CD4-positive, alpha-beta T cell treated with Interleukin-1 beta for 1 hour (primary cell): Measurements from ENCODE around the gene AGO3.

Experiments
- DNase-seq, 2 donors: peaks; one replicate each; pipeline ENCODE4 v3.0.0-alpha.2; 2020 to 2022

Gene AGO3

GRCh38 chr1:36084497-36085115 is 153.7 kb downstream of the AGO3 start:
- DNase-seq, result no peak

- no peak for DNase-seq
Observed at GRCh38 chr1:36085126-36085525, 154.2 kb downstream of the AGO3 start.

GRCh38 chr1:36085686-36086526 is 155.0 kb downstream of the AGO3 start:
- DNase-seq, result no peak

GRCh38 chr1:36086529-36087232 is 155.8 kb downstream of the AGO3 start:
- no peak for DNase-seq

GRCh38 chr1:36087233-36088123 is 156.6 kb downstream of the AGO3 start:
- DNase-seq, result no peak

- no peak for DNase-seq
Observed at GRCh38 chr1:36088265-36088576, 157.3 kb downstream of the AGO3 start.

GRCh38 chr1:36088577-36089392 is 157.9 kb downstream of the AGO3 start, which contains the start of gene ADPRS:
TSS of gene ADPRS (plus strand) at chr1:36088892. CDS start at chr1:36088905, 13 bp downstream.
- peak; percentile 90 to 91 for DNase-seq

- peak in 1 of 2 donors; percentile 7 for DNase-seq
Observed at GRCh38 chr1:36089393-36090121, 158.7 kb downstream of the AGO3 start.

GRCh38 chr1:36091141-36091540 is 160.2 kb downstream of the AGO3 start:
- no peak for DNase-seq

GRCh38 chr1:36091698-36092097 is 160.8 kb downstream of the AGO3 start:
- no peak for DNase-seq

- DNase-seq, result no peak
Observed at GRCh38 chr1:36092166-36092797, 161.4 kb downstream of the AGO3 start.

GRCh38 chr1:36092798-36093185 is 161.9 kb downstream of the AGO3 start:
- DNase-seq, result no peak

GRCh38 chr1:36093226-36093625 is 162.3 kb downstream of the AGO3 start:
- no peak for DNase-seq

GRCh38 chr1:36093929-36094328 is 163.0 kb downstream of the AGO3 start:
- DNase-seq, result no peak

GRCh38 chr1:36094621-36095061 is 163.7 kb downstream of the AGO3 start:
- no peak for DNase-seq

GRCh38 chr1:36095760-36096405 is 165.0 kb downstream of the AGO3 start:
- peak in 1 of 2 donors; percentile 41 for DNase-seq

- no peak for DNase-seq
Observed at GRCh38 chr1:36096500-36097432, 165.9 kb downstream of the AGO3 start.

- no peak for DNase-seq
Observed at GRCh38 chr1:36097693-36098585, 167.0 kb downstream of the AGO3 start.
